ENCODE results near the gene RNF208.

- TF ChIP-seq, protein P1, sequence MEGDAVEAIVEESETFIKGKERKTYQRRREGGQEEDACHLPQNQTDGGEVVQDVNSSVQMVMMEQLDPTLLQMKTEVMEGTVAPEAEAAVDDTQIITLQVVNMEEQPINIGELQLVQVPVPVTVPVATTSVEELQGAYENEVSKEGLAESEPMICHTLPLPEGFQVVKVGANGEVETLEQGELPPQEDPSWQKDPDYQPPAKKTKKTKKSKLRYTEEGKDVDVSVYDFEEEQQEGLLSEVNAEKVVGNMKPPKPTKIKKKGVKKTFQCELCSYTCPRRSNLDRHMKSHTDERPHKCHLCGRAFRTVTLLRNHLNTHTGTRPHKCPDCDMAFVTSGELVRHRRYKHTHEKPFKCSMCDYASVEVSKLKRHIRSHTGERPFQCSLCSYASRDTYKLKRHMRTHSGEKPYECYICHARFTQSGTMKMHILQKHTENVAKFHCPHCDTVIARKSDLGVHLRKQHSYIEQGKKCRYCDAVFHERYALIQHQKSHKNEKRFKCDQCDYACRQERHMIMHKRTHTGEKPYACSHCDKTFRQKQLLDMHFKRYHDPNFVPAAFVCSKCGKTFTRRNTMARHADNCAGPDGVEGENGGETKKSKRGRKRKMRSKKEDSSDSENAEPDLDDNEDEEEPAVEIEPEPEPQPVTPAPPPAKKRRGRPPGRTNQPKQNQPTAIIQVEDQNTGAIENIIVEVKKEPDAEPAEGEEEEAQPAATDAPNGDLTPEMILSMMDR (IDR thresholded peaks at IDR 0.05; ENCODE audit: low read depth, low read length, missing input control), result no peak
- TF ChIP-seq TAF1 (conservative IDR thresholded peaks at IDR 0.05), result no peak
- TF ChIP-seq YY1 (IDR thresholded peaks at IDR 0.05), result no peak
- TF ChIP-seq, protein P2, sequence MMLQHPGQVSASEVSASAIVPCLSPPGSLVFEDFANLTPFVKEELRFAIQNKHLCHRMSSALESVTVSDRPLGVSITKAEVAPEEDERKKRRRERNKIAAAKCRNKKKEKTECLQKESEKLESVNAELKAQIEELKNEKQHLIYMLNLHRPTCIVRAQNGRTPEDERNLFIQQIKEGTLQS (IDR thresholded peaks at IDR 0.05), result no peak
- TF ChIP-seq, protein P3, sequence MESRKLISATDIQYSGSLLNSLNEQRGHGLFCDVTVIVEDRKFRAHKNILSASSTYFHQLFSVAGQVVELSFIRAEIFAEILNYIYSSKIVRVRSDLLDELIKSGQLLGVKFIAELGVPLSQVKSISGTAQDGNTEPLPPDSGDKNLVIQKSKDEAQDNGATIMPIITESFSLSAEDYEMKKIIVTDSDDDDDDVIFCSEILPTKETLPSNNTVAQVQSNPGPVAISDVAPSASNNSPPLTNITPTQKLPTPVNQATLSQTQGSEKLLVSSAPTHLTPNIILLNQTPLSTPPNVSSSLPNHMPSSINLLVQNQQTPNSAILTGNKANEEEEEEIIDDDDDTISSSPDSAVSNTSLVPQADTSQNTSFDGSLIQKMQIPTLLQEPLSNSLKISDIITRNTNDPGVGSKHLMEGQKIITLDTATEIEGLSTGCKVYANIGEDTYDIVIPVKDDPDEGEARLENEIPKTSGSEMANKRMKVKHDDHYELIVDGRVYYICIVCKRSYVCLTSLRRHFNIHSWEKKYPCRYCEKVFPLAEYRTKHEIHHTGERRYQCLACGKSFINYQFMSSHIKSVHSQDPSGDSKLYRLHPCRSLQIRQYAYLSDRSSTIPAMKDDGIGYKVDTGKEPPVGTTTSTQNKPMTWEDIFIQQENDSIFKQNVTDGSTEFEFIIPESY (IDR thresholded peaks at IDR 0.05), result no peak
- no peak for TF ChIP-seq MAX (IDR thresholded peaks at IDR 0.05)
- TF ChIP-seq GABPA (IDR thresholded peaks at IDR 0.05 in 1 of 2, conservative IDR thresholded peaks at IDR 0.05 in 1 of 2), result no peak
- TF ChIP-seq JUND (IDR thresholded peaks at IDR 0.05), result no peak
- TF ChIP-seq, protein P4, sequence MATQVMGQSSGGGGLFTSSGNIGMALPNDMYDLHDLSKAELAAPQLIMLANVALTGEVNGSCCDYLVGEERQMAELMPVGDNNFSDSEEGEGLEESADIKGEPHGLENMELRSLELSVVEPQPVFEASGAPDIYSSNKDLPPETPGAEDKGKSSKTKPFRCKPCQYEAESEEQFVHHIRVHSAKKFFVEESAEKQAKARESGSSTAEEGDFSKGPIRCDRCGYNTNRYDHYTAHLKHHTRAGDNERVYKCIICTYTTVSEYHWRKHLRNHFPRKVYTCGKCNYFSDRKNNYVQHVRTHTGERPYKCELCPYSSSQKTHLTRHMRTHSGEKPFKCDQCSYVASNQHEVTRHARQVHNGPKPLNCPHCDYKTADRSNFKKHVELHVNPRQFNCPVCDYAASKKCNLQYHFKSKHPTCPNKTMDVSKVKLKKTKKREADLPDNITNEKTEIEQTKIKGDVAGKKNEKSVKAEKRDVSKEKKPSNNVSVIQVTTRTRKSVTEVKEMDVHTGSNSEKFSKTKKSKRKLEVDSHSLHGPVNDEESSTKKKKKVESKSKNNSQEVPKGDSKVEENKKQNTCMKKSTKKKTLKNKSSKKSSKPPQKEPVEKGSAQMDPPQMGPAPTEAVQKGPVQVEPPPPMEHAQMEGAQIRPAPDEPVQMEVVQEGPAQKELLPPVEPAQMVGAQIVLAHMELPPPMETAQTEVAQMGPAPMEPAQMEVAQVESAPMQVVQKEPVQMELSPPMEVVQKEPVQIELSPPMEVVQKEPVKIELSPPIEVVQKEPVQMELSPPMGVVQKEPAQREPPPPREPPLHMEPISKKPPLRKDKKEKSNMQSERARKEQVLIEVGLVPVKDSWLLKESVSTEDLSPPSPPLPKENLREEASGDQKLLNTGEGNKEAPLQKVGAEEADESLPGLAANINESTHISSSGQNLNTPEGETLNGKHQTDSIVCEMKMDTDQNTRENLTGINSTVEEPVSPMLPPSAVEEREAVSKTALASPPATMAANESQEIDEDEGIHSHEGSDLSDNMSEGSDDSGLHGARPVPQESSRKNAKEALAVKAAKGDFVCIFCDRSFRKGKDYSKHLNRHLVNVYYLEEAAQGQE (IDR thresholded peaks at IDR 0.05), result no peak
- no peak for TF ChIP-seq SP1 (IDR thresholded peaks at IDR 0.05)
Observed at GRCh38 chr9:137256362-137256761, 34.3 kb upstream of the RNF208 start.
